SK-N-SH treated with all-trans-retinoic acid at 6 μM for 48 hours (cell line): ENCODE data around the gene RBPMS2.

Source experiments
- ATAC-seq: fragments of 200-7000 bp; cut with Tn5 transposase; 3 replicates; pipeline ENCODE4 v1.9.1; 2020; ENCODE audit warnings: mild to moderate bottlenecking, moderate library complexity
- BACH2 ChIP-seq: fragments of 250-450 bp; sonication (Bioruptor Pico); IDR thresholded peaks from 2 replicates; pipeline ENCODE4 v1.9.0; 2021; ENCODE audit warnings: mild to moderate bottlenecking, borderline replicate concordance
- CREB5 ChIP-seq: fragments of 250-450 bp; sonication (Bioruptor Pico); IDR thresholded peaks from 2 replicates; pipeline ENCODE4 v1.5.1; 2020; ENCODE audit warnings: low read depth, mild to moderate bottlenecking, moderate library complexity
- CSDC2 ChIP-seq: fragments of 250-450 bp; sonication (Bioruptor Pico); IDR thresholded peaks from 2 replicates; pipeline ENCODE4 v1.5.0; 2020; ENCODE audit warnings: mild to moderate bottlenecking, moderate library complexity
- CSRNP3 ChIP-seq: fragments of 250-450 bp; sonication (Bioruptor Pico); IDR thresholded peaks from 2 replicates; pipeline ENCODE4 v1.5.1; 2021; ENCODE audit warnings: mild to moderate bottlenecking, moderate library complexity
- ESRRG ChIP-seq: fragments of 250-450 bp; sonication (Bioruptor Pico); IDR thresholded peaks from 2 replicates; pipeline ENCODE4 v1.6.1; 2021; ENCODE audit warnings: mild to moderate bottlenecking
- GLIS3 ChIP-seq: fragments of 250-450 bp; sonication (Bioruptor Pico); IDR thresholded peaks from 2 replicates; pipeline ENCODE4 v1.5.0; 2020; ENCODE audit warnings: mild to moderate bottlenecking, moderate library complexity
- ISL1 ChIP-seq: fragments of 250-450 bp; sonication (Bioruptor Pico); IDR thresholded peaks from 2 replicates; pipeline ENCODE4 v2.1.2; 2022; ENCODE audit warnings: mild to moderate bottlenecking, moderate library complexity
- OSR1 ChIP-seq: fragments of 250-450 bp; sonication (Bioruptor Pico); IDR thresholded peaks from 2 replicates; pipeline ENCODE4 v1.8.0; 2022; ENCODE audit warnings: moderate library complexity, mild to moderate bottlenecking, inconsistent platforms
- PATZ1 ChIP-seq: fragments of 250-450 bp; sonication (Bioruptor Pico); IDR thresholded peaks from 2 replicates; pipeline ENCODE4 v1.8.0; 2020; ENCODE audit warnings: mild to moderate bottlenecking, moderate library complexity, borderline replicate concordance
- POU6F1 ChIP-seq: fragments of 250-450 bp; sonication (Bioruptor Pico); IDR thresholded peaks from 2 replicates; pipeline ENCODE4 v1.8.0; 2021; ENCODE audit warnings: low read depth, mild to moderate bottlenecking, moderate library complexity, borderline replicate concordance
- PPARA ChIP-seq: fragments of 250-450 bp; sonication (Bioruptor Pico); IDR thresholded peaks from 2 replicates; pipeline ENCODE4 v1.5.0; 2020; ENCODE audit warnings: mild to moderate bottlenecking, borderline replicate concordance
- RARB ChIP-seq: fragments of 250-450 bp; sonication (Bioruptor Pico); IDR thresholded peaks from 2 replicates; pipeline ENCODE4 v1.8.0; 2021; ENCODE audit warnings: mild to moderate bottlenecking, moderate library complexity
- SNAI2 ChIP-seq: fragments of 250-450 bp; sonication (Bioruptor Pico); IDR thresholded peaks from 2 replicates; pipeline ENCODE4 v1.5.0; 2020; ENCODE audit warnings: mild to moderate bottlenecking, moderate library complexity
- TCF4 ChIP-seq: fragments of 250-450 bp; sonication (Bioruptor Pico); IDR thresholded peaks from 2 replicates; pipeline ENCODE4 v1.8.0; 2021; ENCODE audit warnings: mild to moderate bottlenecking, moderate library complexity, borderline replicate concordance
- TOX ChIP-seq: fragments of 250-450 bp; sonication (Bioruptor Pico); IDR thresholded peaks from 2 replicates; pipeline ENCODE4 v1.8.0; 2021; ENCODE audit warnings: mild to moderate bottlenecking, moderate library complexity, borderline replicate concordance
- TSHZ2 ChIP-seq: fragments of 250-450 bp; sonication (Bioruptor Pico); IDR thresholded peaks from 2 replicates; pipeline ENCODE4 v1.5.0; 2020; ENCODE audit warnings: mild to moderate bottlenecking, moderate library complexity
- ZC3H10 ChIP-seq: fragments of 250-450 bp; sonication (Bioruptor Pico); IDR thresholded peaks from 2 replicates; pipeline ENCODE4 v1.5.1; 2021; ENCODE audit warnings: mild to moderate bottlenecking, moderate library complexity
- ZFP3 ChIP-seq: fragments of 250-450 bp; sonication (Bioruptor Pico); IDR thresholded peaks from 2 replicates; pipeline ENCODE4 v1.5.0; 2020; ENCODE audit warnings: mild to moderate bottlenecking, moderate library complexity
- ZFP30 ChIP-seq: fragments of 450-650 bp; formaldehyde crosslinking; IDR thresholded peaks from 2 replicates; pipeline ENCODE4 v1.5.0; 2022; ENCODE audit warnings: mild to moderate bottlenecking, moderate library complexity
- ZNF565 ChIP-seq: fragments of 450-650 bp; formaldehyde crosslinking; conservative IDR thresholded peaks from 2 replicates; pipeline ENCODE4 v1.5.0; 2020; ENCODE audit warnings: low read depth, mild to moderate bottlenecking, moderate library complexity
- ZNF70 ChIP-seq: fragments of 450-650 bp; formaldehyde crosslinking; IDR thresholded peaks from 2 replicates; pipeline ENCODE4 v1.5.0; 2020; ENCODE audit warnings: mild to moderate bottlenecking, moderate library complexity
- ZNF8 ChIP-seq: fragments of 450-650 bp; formaldehyde crosslinking; IDR thresholded peaks from 2 replicates; pipeline ENCODE4 v1.5.0; 2020; ENCODE audit warnings: mild to moderate bottlenecking, moderate library complexity

Gene RBPMS2

GRCh38 chr15:64774037-64774628 is 1.3 kb downstream of the RBPMS2 start:
- peak; percentile 9; the same call in 2 of the 3 replicates for ATAC-seq
- TF ChIP-seq ZNF70 (no peak), ZNF565 (CRISPR knock-in tag) (no peak), ZFP3 (no peak), TOX (CRISPR knock-in tag) (no peak), ZC3H10 (CRISPR knock-in tag) (no peak), GLIS3 (CRISPR knock-in tag) (no peak), ZFP30 (CRISPR knock-in tag) (no peak), BACH2 (no peak), ESRRG (no peak), PPARA (CRISPR knock-in tag) (no peak), CSRNP3 (no peak), TCF4 (CRISPR knock-in tag) (no peak), PATZ1 (CRISPR knock-in tag) (no peak), CSDC2 (CRISPR knock-in tag) (no peak), CREB5 (no peak), ISL1 (CRISPR knock-in tag) (no peak), ZNF8 (no peak), POU6F1 (CRISPR knock-in tag) (no peak), RARB (CRISPR knock-in tag) (no peak)

GRCh38 chr15:64773606-64774005 is 1.8 kb downstream of the RBPMS2 start:
- no peak for ATAC-seq
- TF ChIP-seq CSDC2 (CRISPR knock-in tag) (no peak), ZFP30 (CRISPR knock-in tag) (no peak), PATZ1 (CRISPR knock-in tag) (no peak), ZNF8 (no peak), TOX (CRISPR knock-in tag) (no peak), ZNF70 (no peak), ISL1 (CRISPR knock-in tag) (no peak), TSHZ2 (CRISPR knock-in tag) (no peak), BACH2 (no peak), SNAI2 (CRISPR knock-in tag) (no peak), GLIS3 (CRISPR knock-in tag) (no peak), ZNF565 (CRISPR knock-in tag) (no peak), ZFP3 (no peak), ESRRG (no peak), RARB (CRISPR knock-in tag) (no peak), OSR1 (CRISPR knock-in tag) (no peak), ZC3H10 (CRISPR knock-in tag) (no peak), PPARA (CRISPR knock-in tag) (no peak), CREB5 (no peak)
